ENCODE data around the gene CHAC1. TPM values are rescaled to one million over a fixed set of nuclear protein-coding genes. Genes with fewer than 3 reads are reported as not detected.

CHAC1 gene
- total and polyA plus RNA-seq, 8 donors, result 1.3 to 61.6 (median 5.0) TPM

GRCh38 chr15:40968290-40969085 is 15.2 kb downstream of the CHAC1 start:
- Histone ChIP-seq H3K27me3 (no peaks in the 10 kb centered on the region), H3K4me3 (no peak overlapping the region), H3K9me3 (no peaks in the 10 kb centered on the region), H3K36me3 (no peaks in the 10 kb centered on the region), H3K4me1 (peaks cover 0 to 23% (median 7%) of the 10 kb centered on the region in 4 donors), H3K27ac (no peak overlapping the region)
- WGBS, 5 donors, result 74 to 76% (median 74%) methylated on average over 7 of the region's 7 CpGs
- intact Hi-C loops (cut with DNase I; ENCODE audit: low total_unique reads), result no loop called here
- TF ChIP-seq POLR2A (IDR thresholded peaks at IDR 0.05), result no peak
- no peak for TF ChIP-seq EP300 (IDR thresholded peaks at IDR 0.05)
- no peak for TF ChIP-seq CTCF (IDR thresholded peaks at IDR 0.05)
- no peak for TF ChIP-seq POLR2AphosphoS5 (IDR thresholded peaks at IDR 0.05)
- no peak for DNase-seq

GRCh38 chr15:40969363-40969762 is 16.1 kb downstream of the CHAC1 start:
- TF ChIP-seq POLR2AphosphoS5 (IDR thresholded peaks at IDR 0.05), result no peak
- no peak for TF ChIP-seq CTCF (IDR thresholded peaks at IDR 0.05)
- TF ChIP-seq POLR2A (IDR thresholded peaks at IDR 0.05), result no peak
- TF ChIP-seq EP300 (IDR thresholded peaks at IDR 0.05), result no peak
- H3K36me3 ChIP-seq, result no peaks in the 10 kb centered on the region
- H3K9me3 ChIP-seq, result no peaks in the 10 kb centered on the region
- DNase-seq, result no peak
- intact Hi-C loops (cut with DNase I; ENCODE audit: low total_unique reads), result no loop called here
- no peaks in the 10 kb centered on the region for H3K27me3 ChIP-seq
- H3K4me1 ChIP-seq, result peaks cover 0 to 23% (median 7%) of the 10 kb centered on the region in 4 donors
- no peak overlapping the region for H3K4me3 ChIP-seq
- WGBS, 5 donors, result 87 to 97% (median 94%) methylated on average over 8 of the region's 8 CpGs
- H3K27ac ChIP-seq, result no peak overlapping the region

- no peak overlapping the region for H3K27ac ChIP-seq
- DNase-seq, result peak in 1 of 2 donors; percentile 47
- intact Hi-C loops (cut with DNase I; ENCODE audit: low total_unique reads), result no loop called here
- peaks cover 0 to 27% (median 2%) of the 10 kb centered on the region in 4 donors for H3K4me1 ChIP-seq
- WGBS, 5 donors, result 40 to 65% (median 51%) methylated on average over 4 of the region's 4 CpGs
- TF ChIP-seq POLR2A (IDR thresholded peaks at IDR 0.05), result no peak
- TF ChIP-seq POLR2AphosphoS5 (IDR thresholded peaks at IDR 0.05), result no peak
- no peak for TF ChIP-seq CTCF (IDR thresholded peaks at IDR 0.05)
- TF ChIP-seq EP300 (IDR thresholded peaks at IDR 0.05), result no peak
- H3K27me3 ChIP-seq, result no peaks in the 10 kb centered on the region
- H3K36me3 ChIP-seq, result peaks cover 19 to 49% (median 45%) of the 10 kb centered on the region in 4 donors
- H3K4me3 ChIP-seq, result no peak overlapping the region
- H3K9me3 ChIP-seq, result no peaks in the 10 kb centered on the region
Observed at GRCh38 chr15:40974879-40975278, 21.6 kb downstream of the CHAC1 start.

- peaks cover 0 to 27% (median 2%) of the 10 kb centered on the region in 4 donors for H3K4me1 ChIP-seq
- intact Hi-C loops (cut with DNase I; ENCODE audit: low total_unique reads), result no loop called here
- TF ChIP-seq CTCF (IDR thresholded peaks at IDR 0.05), result no peak
- TF ChIP-seq EP300 (IDR thresholded peaks at IDR 0.05), result no peak
- no peak for TF ChIP-seq POLR2A (IDR thresholded peaks at IDR 0.05)
- no peak for TF ChIP-seq POLR2AphosphoS5 (IDR thresholded peaks at IDR 0.05)
- H3K9me3 ChIP-seq, result no peaks in the 10 kb centered on the region
- no peak overlapping the region for H3K27ac ChIP-seq
- H3K4me3 ChIP-seq, result no peak overlapping the region
- peaks cover 30 to 69% (median 64%) of the 10 kb centered on the region in 4 donors for H3K36me3 ChIP-seq
- no peaks in the 10 kb centered on the region for H3K27me3 ChIP-seq
- no peak for DNase-seq
- WGBS, 5 donors, result 70 to 82% (median 74%) methylated on average over 7 of the region's 7 CpGs
Observed at GRCh38 chr15:40976819-40977218, 23.5 kb downstream of the CHAC1 start.
